Measurements from ENCODE around the gene ANK3. TPM values are rescaled to one million over a fixed set of nuclear protein-coding genes. Genes with fewer than 3 reads are reported as not detected.
A peak's percentile ranks its signal among the peaks of the same experiment; 100 is the strongest.

ANK3 gene
- total RNA-seq, 1 donor from 2014 or later = 87.6 TPM

DNA sequence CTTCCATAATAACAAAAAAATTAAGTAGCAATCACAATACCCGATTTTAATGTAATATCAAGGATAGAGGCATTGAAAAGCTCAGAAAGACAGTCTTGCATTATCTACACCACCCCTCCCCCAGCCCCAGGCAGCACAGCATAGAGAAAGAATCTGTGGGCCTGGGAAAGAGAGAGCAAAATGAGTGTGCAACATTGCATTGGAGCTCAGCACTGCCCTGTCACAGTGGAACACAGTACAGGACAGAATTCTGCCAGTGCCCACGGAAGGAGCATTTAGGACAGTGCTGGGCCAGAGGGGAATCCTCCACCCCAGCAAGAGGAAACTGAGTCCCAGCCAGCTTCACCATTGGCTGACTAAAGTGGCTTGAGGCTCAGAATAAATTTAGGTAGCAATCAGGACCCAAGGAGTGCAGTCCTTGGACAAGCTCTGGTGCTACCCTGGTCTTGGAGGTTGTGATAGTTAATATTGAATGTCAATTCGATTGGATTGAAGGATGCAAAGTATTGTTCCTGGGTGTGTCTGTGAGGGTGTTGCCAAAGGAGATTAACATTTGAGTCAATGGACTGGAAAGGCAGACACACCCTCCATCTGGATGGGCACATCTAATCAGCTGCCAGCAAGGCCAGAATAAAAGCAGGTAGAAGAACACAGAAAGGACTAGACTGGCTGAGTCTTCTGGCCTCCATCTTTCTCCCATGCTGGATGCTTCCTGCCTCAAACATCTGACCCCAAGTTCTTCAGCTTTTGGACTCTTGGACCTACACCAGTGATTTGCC lies 234.4 kb downstream of the ANK3 start:
- Mint-ChIP-seq H3K4me1 (ENCODE audit: low read depth) (peaks cover under 1% of the 10 kb centered on the region), H3K4me3 (ENCODE audit: low read depth) (no peak overlapping the region), H3K36me3 (ENCODE audit: insufficient read depth) (peaks cover 9% of the 10 kb centered on the region), H3K9me3 (ENCODE audit: low read depth) (peaks cover 12% of the 10 kb centered on the region), H3K27me3 (no peaks in the 10 kb centered on the region), H3K27ac (no peak overlapping the region)
- DNase-seq (ENCODE audit: low spot score, unreplicated experiment) = no peak
- TF ChIP-seq, protein P1, sequence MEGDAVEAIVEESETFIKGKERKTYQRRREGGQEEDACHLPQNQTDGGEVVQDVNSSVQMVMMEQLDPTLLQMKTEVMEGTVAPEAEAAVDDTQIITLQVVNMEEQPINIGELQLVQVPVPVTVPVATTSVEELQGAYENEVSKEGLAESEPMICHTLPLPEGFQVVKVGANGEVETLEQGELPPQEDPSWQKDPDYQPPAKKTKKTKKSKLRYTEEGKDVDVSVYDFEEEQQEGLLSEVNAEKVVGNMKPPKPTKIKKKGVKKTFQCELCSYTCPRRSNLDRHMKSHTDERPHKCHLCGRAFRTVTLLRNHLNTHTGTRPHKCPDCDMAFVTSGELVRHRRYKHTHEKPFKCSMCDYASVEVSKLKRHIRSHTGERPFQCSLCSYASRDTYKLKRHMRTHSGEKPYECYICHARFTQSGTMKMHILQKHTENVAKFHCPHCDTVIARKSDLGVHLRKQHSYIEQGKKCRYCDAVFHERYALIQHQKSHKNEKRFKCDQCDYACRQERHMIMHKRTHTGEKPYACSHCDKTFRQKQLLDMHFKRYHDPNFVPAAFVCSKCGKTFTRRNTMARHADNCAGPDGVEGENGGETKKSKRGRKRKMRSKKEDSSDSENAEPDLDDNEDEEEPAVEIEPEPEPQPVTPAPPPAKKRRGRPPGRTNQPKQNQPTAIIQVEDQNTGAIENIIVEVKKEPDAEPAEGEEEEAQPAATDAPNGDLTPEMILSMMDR (IDR thresholded peaks at IDR 0.05; ENCODE audit: unreplicated experiment) = no peak

DNA sequence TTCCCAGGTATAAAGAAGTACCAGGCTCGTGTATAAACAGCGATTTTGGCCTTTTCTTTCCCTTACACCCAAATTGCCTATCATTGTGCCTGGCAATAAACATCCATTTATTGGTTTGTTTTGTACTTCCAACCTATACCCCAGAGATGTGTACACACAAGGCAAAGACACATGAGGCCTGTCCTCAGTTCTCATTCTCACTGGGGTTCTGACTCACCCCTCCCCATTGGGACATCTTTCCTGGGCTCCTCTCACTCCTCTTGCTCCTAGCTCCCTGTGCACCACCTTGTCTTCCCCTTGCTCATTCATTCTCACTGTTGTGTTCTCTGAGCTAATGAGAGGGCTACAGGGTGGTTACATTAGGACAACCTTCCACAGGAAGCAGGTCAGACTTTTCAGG lies 240.7 kb downstream of the ANK3 start:
- no peaks in the 10 kb centered on the region for H3K27me3 Mint-ChIP-seq
- peaks cover 24% of the 10 kb centered on the region for H3K4me1 Mint-ChIP-seq (ENCODE audit: low read depth)
- TF ChIP-seq, protein P1 (IDR thresholded peaks at IDR 0.05; ENCODE audit: unreplicated experiment) = no peak
- no peak for DNase-seq (ENCODE audit: low spot score, unreplicated experiment)
- H3K36me3 Mint-ChIP-seq (ENCODE audit: insufficient read depth) = peaks cover 8% of the 10 kb centered on the region
- peak overlapping the region; percentile 56 for H3K27ac Mint-ChIP-seq
- peaks cover 8% of the 10 kb centered on the region for H3K9me3 Mint-ChIP-seq (ENCODE audit: low read depth)
- no peak overlapping the region for H3K4me3 Mint-ChIP-seq (ENCODE audit: low read depth)

DNA sequence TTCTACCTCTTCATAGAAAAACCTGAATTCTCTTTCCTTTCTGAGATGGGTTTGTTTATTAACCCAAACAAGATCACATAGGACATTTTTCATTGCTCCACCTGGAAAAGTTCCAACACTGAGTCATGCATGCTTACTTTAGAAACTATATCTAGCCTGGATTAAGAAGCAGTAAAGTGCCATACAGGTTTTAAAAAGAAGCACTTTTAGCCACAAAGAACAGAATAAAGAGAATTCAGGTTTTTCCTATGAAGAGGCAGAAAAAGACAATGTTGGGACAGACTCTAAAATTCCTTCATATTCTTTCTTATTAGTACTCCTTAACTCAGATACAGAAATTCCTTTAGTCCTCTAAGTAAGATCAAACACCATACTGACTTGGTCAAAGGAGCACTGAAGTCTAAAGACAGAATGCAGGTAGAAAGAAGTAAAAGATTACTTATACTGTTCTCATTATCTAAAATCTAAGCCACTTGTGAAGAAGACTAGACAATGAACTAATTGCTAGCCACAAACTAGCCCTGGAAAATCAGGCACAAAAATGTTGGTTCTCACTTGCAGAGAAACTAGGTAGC lies 241.3 kb downstream of the ANK3 start:
- H3K4me1 Mint-ChIP-seq (ENCODE audit: low read depth) = peaks cover 24% of the 10 kb centered on the region
- no peaks in the 10 kb centered on the region for H3K27me3 Mint-ChIP-seq
- peaks cover 8% of the 10 kb centered on the region for H3K36me3 Mint-ChIP-seq (ENCODE audit: insufficient read depth)
- peaks cover 8% of the 10 kb centered on the region for H3K9me3 Mint-ChIP-seq (ENCODE audit: low read depth)
- TF ChIP-seq, protein P1 (IDR thresholded peaks at IDR 0.05; ENCODE audit: unreplicated experiment) = no peak
- H3K4me3 Mint-ChIP-seq (ENCODE audit: low read depth) = no peak overlapping the region
- peak overlapping the region; percentile 52 for H3K27ac Mint-ChIP-seq
- no peak for DNase-seq (ENCODE audit: low spot score, unreplicated experiment)

DNA sequence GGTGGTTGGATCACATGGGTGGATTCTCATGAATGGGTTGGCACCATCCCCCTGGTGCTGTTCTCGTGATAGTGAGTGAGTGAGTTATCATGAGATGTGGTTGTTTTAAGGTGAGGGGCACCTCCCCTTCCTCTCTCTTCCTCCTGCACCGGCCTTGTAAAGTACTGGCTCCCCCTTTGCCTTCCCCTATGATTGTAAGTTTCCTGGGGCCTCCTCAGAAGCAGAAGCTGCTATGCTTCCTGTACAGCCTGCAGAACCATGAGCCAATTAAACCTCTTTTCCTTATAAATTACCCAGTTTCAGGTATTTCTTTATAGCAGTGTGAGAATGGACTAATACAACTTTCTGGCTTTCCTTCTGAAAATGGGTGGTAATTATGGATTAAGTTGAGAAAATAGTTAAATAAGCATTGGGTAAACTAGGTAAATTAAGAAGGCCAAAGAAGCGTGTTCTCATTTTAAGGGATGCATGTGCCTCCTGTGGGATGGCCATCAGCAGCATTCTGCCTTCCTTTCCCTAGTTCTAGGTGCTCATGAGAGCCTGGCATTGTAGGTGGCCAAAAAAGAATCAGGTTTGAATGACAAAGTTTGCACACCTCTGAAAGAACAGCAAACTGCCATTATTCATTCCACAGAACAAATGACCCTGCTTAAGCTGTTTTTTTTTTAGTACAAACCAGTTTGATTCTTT lies 242.0 kb downstream of the ANK3 start:
- peaks cover 8% of the 10 kb centered on the region for H3K9me3 Mint-ChIP-seq (ENCODE audit: low read depth)
- H3K4me1 Mint-ChIP-seq (ENCODE audit: low read depth) = peaks cover 24% of the 10 kb centered on the region
- DNase-seq (ENCODE audit: low spot score, unreplicated experiment) = no peak
- H3K4me3 Mint-ChIP-seq (ENCODE audit: low read depth) = no peak overlapping the region
- no peaks in the 10 kb centered on the region for H3K27me3 Mint-ChIP-seq
- peaks cover 8% of the 10 kb centered on the region for H3K36me3 Mint-ChIP-seq (ENCODE audit: insufficient read depth)
- H3K27ac Mint-ChIP-seq = peak overlapping the region; percentile 52
- TF ChIP-seq, protein P1 (IDR thresholded peaks at IDR 0.05; ENCODE audit: unreplicated experiment) = no peak

DNA sequence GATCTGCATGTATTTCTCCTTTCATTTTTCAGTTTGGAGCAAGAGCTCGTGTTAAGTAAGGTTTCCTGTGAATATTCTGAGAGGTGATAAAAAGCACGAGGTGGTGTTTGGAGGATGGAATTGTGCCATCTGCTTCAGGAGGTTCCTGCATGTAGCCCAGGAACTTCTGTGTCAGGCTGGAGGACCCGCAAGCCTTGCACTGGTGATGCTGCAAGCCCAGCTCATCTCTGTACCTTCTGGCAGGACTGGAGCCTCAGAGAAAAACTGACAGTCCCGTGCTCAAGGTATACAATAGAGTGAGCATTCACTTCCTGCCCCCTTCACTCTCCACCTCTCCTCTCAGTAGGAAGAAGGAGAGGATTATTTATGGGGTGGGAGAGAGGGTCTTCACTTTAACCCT lies 242.7 kb downstream of the ANK3 start:
- H3K9me3 Mint-ChIP-seq (ENCODE audit: low read depth) = peaks cover 8% of the 10 kb centered on the region
- H3K27me3 Mint-ChIP-seq = no peaks in the 10 kb centered on the region
- TF ChIP-seq, protein P1 (IDR thresholded peaks at IDR 0.05; ENCODE audit: unreplicated experiment) = no peak
- no peak for DNase-seq (ENCODE audit: low spot score, unreplicated experiment)
- H3K36me3 Mint-ChIP-seq (ENCODE audit: insufficient read depth) = peaks cover 8% of the 10 kb centered on the region
- no peak overlapping the region for H3K4me3 Mint-ChIP-seq (ENCODE audit: low read depth)
- peaks cover 25% of the 10 kb centered on the region for H3K4me1 Mint-ChIP-seq (ENCODE audit: low read depth)
- no peak overlapping the region for H3K27ac Mint-ChIP-seq
